GM18517 (cell line): ENCODE data around the gene POLR2F.

Source experiments
- ATAC-seq: cut with Tn5 transposase; IDR thresholded peaks from one replicate; pipeline ENCODE4 v1.9.1; 2021; ENCODE audit warnings: mild to moderate bottlenecking, moderate library complexity; ENCODE audit not compliant: unreplicated experiment

The POLR2F gene

GRCh38 chr22:37999640-38000272 is 46.3 kb downstream of the POLR2F start:
- ATAC-seq, result no peak

- no peak for ATAC-seq
Observed at GRCh38 chr22:38005943-38006342, 52.4 kb downstream of the POLR2F start.

- no peak for ATAC-seq
Observed at GRCh38 chr22:38006906-38007305, 53.4 kb downstream of the POLR2F start.

- ATAC-seq, result no peak
Observed at GRCh38 chr22:38007330-38007902, 53.9 kb downstream of the POLR2F start.

- ATAC-seq, result no peak
Observed at GRCh38 chr22:38009000-38009806, 55.7 kb downstream of the POLR2F start.

- ATAC-seq, result no peak
Observed at GRCh38 chr22:38012604-38013072, 59.1 kb downstream of the POLR2F start.

GRCh38 chr22:38014083-38014482 is 60.6 kb downstream of the POLR2F start:
- ATAC-seq, result no peak

GRCh38 chr22:38016182-38017151 is 63.0 kb downstream of the POLR2F start:
- ATAC-seq, result no peak

- ATAC-seq, result no peak
Observed at GRCh38 chr22:38017272-38017920, 63.9 kb downstream of the POLR2F start.

- ATAC-seq, result no peak
Observed at GRCh38 chr22:38017939-38018885, 64.7 kb downstream of the POLR2F start.
